D721Med (cell line): ENCODE measurements around the gene NPBWR2.

Experiments used
- DNase-seq: peaks from one replicate; pipeline ENCODE4 v3.0.0; 2011; ENCODE audit warnings: low spot score; ENCODE audit not compliant: insufficient read length
- FAIRE-seq: peaks from 2 replicates; lab custom pipeline; 2011; peaks lifted over from hg19 to GRCh38; lab: Jason Lieb, UNC
- CTCF ChIP-seq: IDR thresholded peaks from 2 replicates; pipeline ENCODE4 v1.5.1; 2012; ENCODE audit warnings: mild to moderate bottlenecking, control low read depth; ENCODE audit not compliant: insufficient read depth; ENCODE audit errors: missing control alignments

NPBWR2 gene

GRCh38 chr20:64114356-64114971, 7.1 kb upstream of the NPBWR2 start:
- no peak for TF ChIP-seq CTCF
- no peak for DNase-seq
- no peak for FAIRE-seq

- DNase-seq (no peak), FAIRE-seq (no peak)
- TF ChIP-seq CTCF, result no peak
Measured at GRCh38 chr20:64113796-64114355, 6.5 kb upstream of the NPBWR2 start.

GRCh38 chr20:64113444-64113775, 6.0 kb upstream of the NPBWR2 start:
- DNase-seq (no peak), FAIRE-seq (no peak)
- no peak for TF ChIP-seq CTCF

- no peak for FAIRE-seq
- no peak for TF ChIP-seq CTCF
- no peak for DNase-seq
Measured at GRCh38 chr20:64112691-64113443, 5.5 kb upstream of the NPBWR2 start.

- no peak for FAIRE-seq
- TF ChIP-seq CTCF, result no peak
- DNase-seq, result peak; percentile 46
Measured at GRCh38 chr20:64111841-64112641, 4.7 kb upstream of the NPBWR2 start.

GRCh38 chr20:64110411-64111068, 3.2 kb upstream of the NPBWR2 start:
- FAIRE-seq (no peak), DNase-seq (no peak)
- no peak for TF ChIP-seq CTCF
